Measurements from ENCODE around the gene ARHGAP22.

GRCh38 chr10:48412081-48412480 is 192.8 kb downstream of the ARHGAP22 start:
- TF ChIP-seq CTCF (IDR thresholded peaks at IDR 0.05) (no peak), POLR2A (IDR thresholded peaks at IDR 0.05; ENCODE audit: low read depth) (no peak)
